Hypothalamus (tissue), 51 donors: ENCODE measurements around the gene ABCC3.

Source experiments
- DNase-seq, 51 donors: peaks; one replicate each; lab custom pipeline; 2025; lab: John Stamatoyannopoulos, UW

Gene ABCC3

DNA sequence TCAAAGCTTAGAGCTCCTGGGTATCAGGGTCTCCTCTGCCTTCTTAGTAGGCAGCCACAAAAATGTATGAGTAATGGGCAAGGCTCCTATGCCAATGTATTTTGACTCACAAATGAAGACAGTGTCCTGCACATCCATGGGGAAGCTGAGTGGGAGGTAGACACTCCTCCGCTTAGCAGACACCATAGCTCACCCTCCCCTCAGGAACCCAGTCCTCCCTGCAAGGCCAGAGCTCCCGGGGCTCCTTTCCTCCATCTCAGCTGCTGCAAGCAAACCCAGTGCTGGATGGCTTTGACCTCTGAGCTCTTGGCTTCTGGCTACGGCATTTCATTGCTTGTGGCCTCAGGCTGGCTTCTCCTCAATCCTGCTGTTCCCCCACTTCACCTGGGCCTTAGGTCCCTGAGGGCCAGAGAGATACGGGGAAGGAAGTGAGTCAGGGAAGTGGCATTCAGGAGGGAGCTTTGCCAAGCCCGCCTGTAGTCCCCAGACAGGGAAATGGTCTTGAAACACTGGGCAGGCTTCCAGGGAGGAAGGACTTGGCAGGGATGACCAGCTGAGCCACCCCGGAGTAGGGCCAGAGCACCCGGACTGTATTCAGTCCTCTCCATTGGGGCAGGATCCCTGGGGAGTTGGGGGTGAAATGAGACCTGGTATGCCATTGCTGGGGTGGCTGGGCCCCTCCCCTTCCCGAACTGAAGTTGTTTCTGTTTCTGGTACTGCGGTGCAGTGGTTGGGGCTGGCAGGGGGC is 4.5 kb downstream of the ABCC3 start:
- DNase-seq, result peak in 42 of 51 donors; percentile 5 to 80 (median 55)

- peak in 3 of 51 donors; percentile 7 to 23 (median 20) for DNase-seq
Measured at GRCh38 chr17:50640686-50641351, 6.1 kb downstream of the ABCC3 start.

- DNase-seq, result no peak
Measured at GRCh38 chr17:50641357-50641756, 6.7 kb downstream of the ABCC3 start.

GRCh38 chr17:50642071-50642721 is 7.5 kb downstream of the ABCC3 start:
- DNase-seq, result no peak

DNA sequence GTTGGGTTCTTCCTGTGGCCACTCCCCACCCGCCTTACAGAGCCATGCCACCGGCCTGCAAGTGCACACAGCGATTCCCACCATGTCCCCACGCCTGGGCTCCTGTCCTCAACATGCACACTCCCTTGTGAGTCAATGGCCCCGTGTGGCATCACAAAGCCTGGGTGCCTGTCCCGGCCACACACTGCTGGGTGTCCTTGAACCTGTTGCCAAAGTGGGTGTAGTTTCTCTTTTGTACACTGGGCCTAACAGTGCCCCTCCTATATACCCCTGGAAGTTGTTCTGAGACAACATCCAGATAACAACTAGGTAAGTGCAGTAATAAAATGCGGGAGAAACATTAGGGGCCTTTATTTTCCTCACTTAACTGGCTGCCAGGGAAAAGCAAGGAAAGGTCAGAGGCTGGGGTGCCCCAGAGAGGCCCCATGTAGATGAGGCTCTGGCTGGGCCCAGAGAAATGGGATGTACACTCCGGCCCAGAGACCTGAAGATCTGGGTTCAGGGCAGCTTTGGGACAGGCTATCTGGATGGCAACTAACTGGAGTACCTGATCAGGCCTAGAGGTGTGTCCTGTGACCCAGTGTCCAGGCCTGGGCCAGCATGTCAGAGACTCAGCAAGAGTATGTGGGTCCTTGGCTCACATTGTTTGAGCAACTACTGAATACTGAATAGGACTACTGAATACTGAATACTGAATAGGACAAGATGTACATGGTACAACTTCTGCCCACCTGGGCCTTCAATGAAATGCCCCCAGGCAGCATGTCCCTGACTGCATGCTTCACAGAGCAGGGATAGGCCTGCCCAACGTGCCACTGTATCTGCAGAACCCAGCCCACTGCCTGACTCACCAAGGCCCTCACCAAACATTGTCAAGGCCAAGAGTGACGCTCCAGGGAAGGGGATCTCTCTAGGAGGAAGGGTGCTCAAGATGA is 8.3 kb downstream of the ABCC3 start:
- DNase-seq, result no peak

DNA sequence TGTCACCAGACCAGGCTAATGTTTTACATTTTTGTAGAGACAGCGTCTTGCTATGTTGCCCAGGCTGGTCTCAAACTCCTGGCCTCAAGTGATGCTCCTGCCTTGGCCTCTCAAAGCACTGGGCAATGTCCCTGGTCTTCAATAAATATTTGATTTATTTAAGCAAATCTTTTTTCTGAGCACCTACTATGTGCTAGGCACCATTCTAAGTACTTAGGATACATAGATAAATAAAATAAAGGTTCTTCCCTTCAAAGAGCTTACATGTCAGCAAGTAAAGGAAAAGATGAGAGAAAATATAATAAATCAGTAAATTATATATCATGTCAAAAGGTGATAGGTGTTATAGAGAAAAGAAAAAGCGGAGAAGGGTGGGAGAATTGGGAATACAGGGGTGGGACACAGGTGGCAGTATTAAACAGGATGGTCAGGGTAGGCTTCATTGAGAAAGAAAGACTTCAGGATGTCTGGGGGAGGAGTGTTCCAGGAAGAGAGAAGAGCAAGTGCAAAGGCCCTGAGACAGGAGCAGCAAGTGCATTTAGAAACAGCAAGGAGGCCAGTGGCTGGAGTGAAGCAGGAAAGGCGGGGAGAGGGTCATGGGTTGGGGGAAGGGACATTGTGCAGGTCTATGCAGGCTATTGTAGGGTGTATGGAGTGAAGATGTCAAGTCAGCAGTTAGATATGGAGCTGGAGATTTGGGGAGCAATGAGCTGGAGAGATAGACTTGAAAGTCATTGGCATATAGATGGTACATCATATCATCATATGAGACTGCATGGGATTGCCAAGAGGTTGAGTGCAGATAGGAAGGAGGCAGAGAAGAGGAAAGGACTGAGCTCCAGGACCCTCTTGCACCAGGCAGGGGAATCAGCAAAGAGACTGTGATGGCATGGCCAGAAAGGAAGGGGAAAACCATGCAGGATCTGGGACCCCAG is 11.3 kb downstream of the ABCC3 start:
- DNase-seq, result no peak

- DNase-seq, result no peak
Measured at GRCh38 chr17:50647187-50647586, 12.5 kb downstream of the ABCC3 start.

GRCh38 chr17:50649042-50649908 is 14.6 kb downstream of the ABCC3 start:
- DNase-seq, result no peak

DNA sequence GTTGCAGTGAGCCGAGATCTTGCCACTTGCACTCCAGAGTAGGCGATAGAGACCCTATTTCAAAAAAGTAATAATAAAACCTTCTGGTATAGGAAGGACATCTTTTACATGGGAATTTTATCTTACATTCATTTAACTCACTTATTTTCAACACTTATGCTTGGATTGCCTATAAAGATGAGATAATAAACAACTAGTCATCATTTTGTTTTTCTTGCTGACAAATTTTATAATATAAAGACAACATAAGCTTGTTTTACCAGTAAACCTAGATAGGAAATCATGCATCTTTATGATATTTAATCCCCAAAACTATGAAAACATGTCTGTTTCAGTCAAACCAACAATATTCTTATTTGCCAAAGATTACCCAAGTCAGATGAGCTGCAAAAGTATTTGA is 17.0 kb downstream of the ABCC3 start:
- no peak for DNase-seq

GRCh38 chr17:50653738-50654137 is 19.1 kb downstream of the ABCC3 start:
- no peak for DNase-seq

DNA sequence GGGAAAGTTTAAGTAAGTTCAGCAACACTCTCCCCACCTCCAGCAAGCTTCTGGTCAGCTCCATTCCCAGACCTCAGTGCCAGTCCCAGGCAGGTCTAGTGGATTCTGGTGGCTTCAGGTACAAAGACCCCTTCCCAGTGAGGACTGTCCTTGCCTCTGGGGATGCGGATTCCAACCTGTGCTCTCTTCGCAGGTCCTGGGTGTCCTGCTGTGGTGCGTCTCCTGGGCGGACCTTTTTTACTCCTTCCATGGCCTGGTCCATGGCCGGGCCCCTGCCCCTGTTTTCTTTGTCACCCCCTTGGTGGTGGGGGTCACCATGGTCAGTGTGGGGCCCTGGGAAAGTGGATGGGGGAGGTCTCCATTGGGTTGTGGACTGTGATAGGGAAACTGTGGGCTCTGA is 21.8 kb downstream of the ABCC3 start:
- no peak for DNase-seq

- DNase-seq, result no peak
Measured at GRCh38 chr17:50657054-50657453, 22.4 kb downstream of the ABCC3 start.

DNA sequence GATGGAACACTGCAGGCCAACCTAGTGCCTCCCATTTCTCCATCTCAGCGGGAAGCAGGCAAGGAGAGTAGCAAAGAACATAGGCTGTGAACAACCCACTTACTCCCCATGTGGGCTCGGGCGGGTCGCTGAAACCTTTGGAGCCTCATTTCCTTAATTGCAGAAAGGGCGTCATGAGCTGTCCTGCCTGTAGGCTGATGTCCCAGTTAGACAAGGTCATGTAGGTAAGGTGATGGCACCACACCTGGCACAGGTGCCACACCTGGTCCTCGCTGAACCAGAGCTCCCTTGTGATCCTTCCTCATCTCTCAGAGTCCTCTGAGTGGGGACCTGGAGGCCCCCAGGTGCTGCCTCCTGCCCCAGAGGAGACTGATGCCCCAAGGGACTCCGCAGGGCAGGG is 22.9 kb downstream of the ABCC3 start:
- DNase-seq, result no peak

DNA sequence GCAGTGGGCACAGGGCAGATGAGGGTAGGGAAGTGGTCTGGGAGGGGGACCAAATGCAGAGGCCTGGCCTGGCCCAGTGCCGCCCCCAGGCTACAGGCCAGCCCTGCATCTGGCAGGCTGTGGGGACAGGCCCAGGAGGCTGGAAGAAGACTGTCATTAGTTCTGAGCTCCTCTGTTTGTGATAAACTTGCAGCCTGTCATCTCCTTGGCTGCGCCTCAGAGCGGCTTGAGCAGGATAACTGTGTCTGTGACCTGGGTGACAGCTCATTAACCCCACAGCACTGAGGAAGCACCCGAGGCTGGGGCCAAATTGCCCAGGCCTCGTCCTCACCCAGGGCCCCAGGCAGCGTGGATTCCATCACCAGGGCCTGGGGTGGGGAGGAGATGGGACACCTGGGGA is 23.9 kb downstream of the ABCC3 start:
- no peak for DNase-seq

DNA sequence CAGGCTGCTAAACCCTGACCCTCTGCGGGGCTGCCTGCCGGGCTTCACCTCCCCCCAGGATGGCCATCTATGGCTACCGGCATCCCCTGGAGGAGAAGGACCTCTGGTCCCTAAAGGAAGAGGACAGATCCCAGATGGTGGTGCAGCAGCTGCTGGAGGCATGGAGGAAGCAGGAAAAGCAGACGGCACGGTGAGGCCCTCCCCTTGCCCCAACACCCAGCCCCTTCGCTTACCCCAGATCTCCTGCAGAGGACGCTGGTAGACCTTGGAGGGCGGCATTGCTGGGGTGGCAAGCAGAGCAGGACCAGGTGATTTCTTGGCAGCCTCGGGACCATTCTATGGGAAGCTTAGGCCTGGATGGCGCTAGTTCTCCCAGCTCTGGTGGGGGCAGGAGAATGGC is 24.5 kb downstream of the ABCC3 start:
- DNase-seq, result no peak

DNA sequence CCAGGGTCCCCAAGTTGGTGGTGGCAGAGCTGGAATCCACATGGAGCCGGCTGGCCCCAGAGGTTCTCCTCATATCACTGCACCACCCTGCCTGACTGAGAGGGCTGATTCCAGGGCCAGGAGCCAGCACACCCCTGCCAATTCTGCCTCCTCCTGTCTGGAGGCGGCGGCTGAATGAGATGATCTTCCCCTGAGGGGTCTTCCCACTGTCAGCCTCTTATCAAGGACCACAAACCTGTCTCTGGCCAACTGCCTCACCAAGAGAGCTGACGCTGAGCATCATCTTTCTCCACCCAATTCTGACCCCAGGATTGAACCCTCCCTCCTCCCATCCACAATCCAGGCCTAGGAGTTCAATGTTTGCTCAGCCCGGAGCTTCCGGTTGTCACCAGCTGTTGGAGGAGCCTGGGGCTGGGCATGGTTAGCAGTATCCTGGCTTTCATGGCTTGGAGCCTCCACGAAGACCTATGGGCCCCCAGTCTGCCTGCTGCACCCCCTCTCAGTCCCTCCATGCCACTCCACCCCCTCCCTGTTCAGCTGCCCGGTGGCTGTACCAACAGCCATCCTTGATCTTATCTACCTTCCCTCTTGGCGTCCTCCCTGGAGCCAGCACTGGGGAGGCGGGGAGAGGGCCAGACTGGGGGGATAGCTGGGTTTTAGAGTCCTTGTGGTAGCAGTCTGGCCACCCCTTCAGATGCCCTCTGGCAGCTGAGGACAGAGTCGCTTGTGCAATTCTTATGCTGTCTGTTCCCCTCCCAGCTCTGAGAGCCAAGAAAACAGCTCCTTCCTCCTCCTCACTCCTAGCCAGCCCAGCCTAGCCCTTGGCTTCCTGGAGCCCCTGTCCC is 25.6 kb downstream of the ABCC3 start:
- DNase-seq, result no peak

GRCh38 chr17:50660887-50661345 is 26.2 kb downstream of the ABCC3 start:
- DNase-seq, result no peak

DNA sequence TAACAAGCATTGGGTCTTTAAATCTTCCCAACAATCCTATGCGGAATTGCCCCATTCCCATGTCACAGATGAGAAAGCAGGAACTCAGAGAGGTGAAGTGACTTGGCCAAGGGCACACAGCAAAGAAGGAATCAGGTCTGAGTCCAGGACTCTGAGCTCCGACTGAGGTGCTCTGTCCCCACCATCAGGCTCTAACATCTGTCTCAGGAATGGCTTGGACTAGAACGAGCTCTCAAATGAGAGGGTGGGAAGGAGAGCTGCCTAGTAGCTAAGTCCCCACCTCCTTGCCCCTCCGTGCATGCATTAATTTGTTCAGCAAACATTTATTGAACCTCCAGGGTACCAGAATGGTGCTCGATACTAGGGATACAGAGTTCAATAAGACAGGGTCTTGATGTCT is 26.7 kb downstream of the ABCC3 start:
- DNase-seq, result no peak
